ENCODE measurements around the gene PIH1D1. TPM values are rescaled to one million over a fixed set of nuclear protein-coding genes. Genes with fewer than 3 reads are reported as not detected.

Gene PIH1D1
- total and polyA plus RNA-seq, 2 of the 13 experiments (the other 11 are each of a cell fraction or from before 2014, with no cell fraction given) = 110 to 137 TPM

DNA sequence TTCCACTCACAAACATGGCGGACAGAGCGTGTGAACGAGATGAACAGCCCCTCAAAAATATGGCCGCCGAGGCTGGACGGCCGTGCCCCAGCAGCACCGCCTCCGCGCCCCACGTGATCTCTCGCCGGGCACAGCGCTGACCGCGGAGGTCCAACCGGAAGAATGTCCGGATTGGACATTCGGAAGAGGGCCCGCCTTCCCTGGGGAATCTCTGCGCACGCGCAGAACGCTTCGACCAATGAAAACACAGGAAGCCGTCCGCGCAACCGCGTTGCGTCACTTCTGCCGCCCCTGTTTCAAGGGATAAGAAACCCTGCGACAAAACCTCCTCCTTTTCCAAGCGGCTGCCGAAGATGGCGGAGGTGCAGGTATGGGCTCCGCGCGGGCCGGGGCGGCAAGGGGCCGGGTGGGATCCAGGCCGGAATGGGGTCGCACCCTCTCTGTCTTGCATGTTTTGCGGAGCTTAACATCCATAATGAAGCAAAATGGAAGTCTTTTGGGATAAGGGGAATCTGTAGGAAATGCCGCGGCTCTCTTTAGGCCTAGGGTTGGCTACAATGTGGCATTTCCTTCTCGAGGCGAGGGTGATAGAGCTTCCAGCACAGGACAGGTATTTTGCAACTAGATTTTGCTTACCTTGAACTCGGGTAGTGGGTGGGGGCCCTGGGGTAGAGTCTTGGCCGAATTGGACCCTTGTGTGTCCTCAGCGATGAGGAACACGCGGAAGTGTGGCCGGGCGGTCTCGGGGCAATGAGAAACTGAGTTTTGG, 35.8 kb upstream of the PIH1D1 start, which contains the start of gene RPL13A (continued):
- peak; percentile 41; the same call in 1 of the 2 replicates for TF ChIP-seq ZNF784 (CRISPR knock-in tag; IDR thresholded peaks at IDR 0.05; ENCODE audit: borderline replicate concordance)
- TF ChIP-seq KAT2B (IDR thresholded peaks at IDR 0.05; ENCODE audit: borderline replicate concordance, low read depth, low read length) = no peak
- TF ChIP-seq DPF2 (CRISPR knock-in tag; IDR thresholded peaks at IDR 0.05; ENCODE audit: borderline replicate concordance, low read depth) = no peak
- 0 out of 2 replicates have a peak, but pooled peaks have one; percentile 24 for TF ChIP-seq IRX3 (CRISPR knock-in tag; IDR thresholded peaks at IDR 0.05; ENCODE audit: borderline replicate concordance, low read depth)
- TF ChIP-seq XRCC5 (optimal IDR thresholded peaks at IDR 0.05; ENCODE audit: low read length) = peak; percentile 11
- TF ChIP-seq MNT (IDR thresholded peaks at IDR 0.05) = peak; percentile 71
- TF ChIP-seq MTERF4 (CRISPR knock-in tag; IDR thresholded peaks at IDR 0.05) = peak; percentile 66; the same call in 1 of the 2 replicates
- TF ChIP-seq RFXANK (CRISPR knock-in tag; IDR thresholded peaks at IDR 0.05) = peak; percentile 93; the same call in 1 of the 2 replicates
- no peak; the same call in 1 of the 2 replicates for TF ChIP-seq ZSCAN9 (CRISPR knock-in tag; IDR thresholded peaks at IDR 0.05; ENCODE audit: borderline replicate concordance)
- no peak for TF ChIP-seq SRSF9 (IDR thresholded peaks at IDR 0.05; ENCODE audit: borderline replicate concordance, insufficient read depth, low read depth, low read length, poor library complexity, severe bottlenecking)
- peak; percentile 80 for TF ChIP-seq SRSF1 (optimal IDR thresholded peaks at IDR 0.05; ENCODE audit: low read depth, low read length)
- peak; percentile 63; the same call in 1 of the 2 replicates for TF ChIP-seq ZNF790 (CRISPR knock-in tag; IDR thresholded peaks at IDR 0.05; ENCODE audit: borderline replicate concordance)
- TF ChIP-seq ONECUT2 (CRISPR knock-in tag; IDR thresholded peaks at IDR 0.05) = no peak
- TF ChIP-seq TGIF2 (CRISPR knock-in tag; IDR thresholded peaks at IDR 0.05) = peak; percentile 38
- no peak for TF ChIP-seq ZNF530 (CRISPR knock-in tag; IDR thresholded peaks at IDR 0.05; ENCODE audit: low read depth)
- peak; percentile 65 for TF ChIP-seq TEAD3 (CRISPR knock-in tag; optimal IDR thresholded peaks at IDR 0.05; ENCODE audit: borderline replicate concordance)
- no peak for TF ChIP-seq JUN (CRISPR knock-in tag; IDR thresholded peaks at IDR 0.05)
- TF ChIP-seq ISX (CRISPR knock-in tag; conservative IDR thresholded peaks at IDR 0.05) = no peak
- peak; percentile 99 for TF ChIP-seq POLR2AphosphoS5 (IDR thresholded peaks at IDR 0.05; ENCODE audit: low read depth, low read length)
- peak; percentile 88; the same call in 1 of the 2 replicates for TF ChIP-seq MLLT10 (CRISPR knock-in tag; IDR thresholded peaks at IDR 0.05)
- no peak for TF ChIP-seq KDM1A (CRISPR knock-in tag; IDR thresholded peaks at IDR 0.05)
- TF ChIP-seq ZNF205 (CRISPR knock-in tag; IDR thresholded peaks at IDR 0.05) = peak; percentile 90
- TF ChIP-seq ZNF160 (CRISPR knock-in tag; IDR thresholded peaks at IDR 0.05) = no peak
- TF ChIP-seq NR0B2 (CRISPR knock-in tag; IDR thresholded peaks at IDR 0.05) = no peak
- no peak for TF ChIP-seq SNRNP70 (IDR thresholded peaks at IDR 0.05; ENCODE audit: low read depth, low read length)
- TF ChIP-seq POLR2AphosphoS2 (IDR thresholded peaks at IDR 0.05; ENCODE audit: low read depth, low read length) = peak; percentile 96
